SH-SY5Y (cell line): ENCODE results near the gene PEAR1.

Experiments
- GATA2 ChIP-seq: IDR thresholded peaks from 2 replicates; pipeline ENCODE4 v1.6.1; 2011; ENCODE audit warnings: mild to moderate bottlenecking, low read depth, low read length
- GATA3 ChIP-seq: IDR thresholded peaks from 2 replicates; pipeline ENCODE4 v1.6.1; 2011; ENCODE audit warnings: low read depth, mild to moderate bottlenecking, low read length, moderate library complexity

DNA sequence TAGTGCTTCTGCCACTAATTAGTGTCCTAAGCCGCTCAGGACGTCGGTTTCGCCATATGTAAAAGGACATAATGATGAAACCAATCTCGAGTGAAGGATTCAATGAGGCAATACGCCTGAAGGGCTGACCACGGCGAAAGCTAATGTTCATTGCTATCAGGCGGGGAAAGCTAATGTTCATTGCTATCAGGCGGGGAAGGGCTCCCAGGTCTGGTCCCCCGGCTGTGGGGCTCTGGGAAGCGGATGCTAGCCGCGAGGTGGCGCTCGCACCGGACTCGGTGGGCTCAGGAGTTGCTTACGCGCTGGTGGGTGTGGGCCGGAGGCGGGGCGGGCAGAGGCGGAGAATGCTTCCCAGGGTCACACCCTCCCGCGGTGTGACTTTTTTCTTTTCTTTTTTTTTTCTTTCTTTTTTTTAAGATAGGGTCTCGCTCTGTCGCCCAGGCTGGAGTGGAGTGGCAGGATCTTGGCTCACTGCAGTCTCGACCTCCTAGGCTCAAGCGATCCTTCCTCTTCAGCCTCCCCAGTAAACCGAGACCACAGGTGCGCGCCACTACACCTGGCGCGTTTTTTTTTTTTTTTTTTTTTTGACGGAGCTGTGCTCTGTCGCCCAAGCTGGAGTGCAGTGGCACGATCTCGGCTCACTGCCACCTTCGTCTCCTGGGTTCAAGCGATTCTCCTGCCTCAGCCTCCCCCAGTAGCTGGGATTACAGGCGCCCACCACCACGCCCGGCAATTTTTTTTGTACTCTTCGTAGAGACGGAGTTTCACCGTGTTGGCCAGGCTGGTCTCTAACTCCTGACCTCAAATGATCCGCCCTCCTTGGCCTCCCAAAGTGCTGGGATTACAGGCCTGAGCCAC, 1.1 kb upstream of the PEAR1 start:
- no peak for TF ChIP-seq GATA2
- no peak for TF ChIP-seq GATA3
